Suppressor macrophage (primary cell): ENCODE results near the gene HIPK2.

Experiments used
- DNase-seq, 4 experiments: peaks; one replicate each; pipeline ENCODE4 v3.0.0-alpha.2; 2020 to 2022

The HIPK2 gene

DNA sequence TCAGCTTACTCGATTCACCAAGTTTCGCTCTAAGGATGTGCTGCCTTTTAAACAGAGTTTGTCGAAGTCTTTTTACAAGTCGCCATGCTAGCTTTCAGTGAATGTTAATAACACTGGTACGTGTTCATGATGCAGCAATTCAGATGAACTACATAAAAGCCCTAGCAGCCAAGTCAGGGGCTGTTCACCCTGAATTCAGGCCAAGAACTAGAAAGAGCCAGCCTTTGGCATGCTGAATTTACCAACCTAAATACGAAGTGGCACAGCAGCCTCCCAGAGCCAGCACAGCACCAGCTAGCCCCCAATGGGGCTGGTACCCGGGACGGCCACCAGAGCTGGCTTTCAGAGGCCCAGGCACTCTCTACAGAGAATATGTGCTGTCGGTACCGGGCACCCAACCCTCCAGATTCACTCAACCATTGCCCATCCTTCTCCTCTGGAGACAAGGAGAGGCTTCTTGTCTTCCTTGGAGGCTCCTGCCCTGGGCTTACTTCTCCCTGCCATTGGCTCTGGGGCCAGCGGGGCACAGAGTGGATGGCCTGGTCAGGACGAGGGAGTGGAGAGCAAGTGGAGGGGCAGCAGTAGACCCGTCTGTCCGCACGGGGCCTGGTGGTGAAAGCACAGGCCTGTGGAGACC, 64.2 kb downstream of the HIPK2 start:
- DNase-seq: no peak

DNA sequence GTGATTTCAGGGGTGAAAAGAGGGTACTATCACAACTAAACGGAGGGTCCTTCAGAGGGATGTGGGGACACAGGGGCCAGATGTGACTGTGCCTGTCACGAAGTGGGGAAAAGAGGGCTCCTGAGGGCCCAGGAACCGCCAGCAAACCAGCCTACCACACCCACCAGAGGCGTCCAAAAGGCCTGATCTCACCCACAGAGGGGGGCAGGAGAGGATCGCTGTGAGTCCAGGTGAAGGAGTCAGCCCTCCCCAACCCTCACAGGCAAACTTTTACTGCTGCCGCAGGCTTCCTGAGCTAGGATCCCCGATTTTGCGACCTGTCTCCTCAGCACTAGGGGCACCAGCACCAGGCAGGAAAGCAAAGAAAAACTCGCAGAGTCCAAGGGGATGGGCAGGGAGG, 64.7 kb downstream of the HIPK2 start:
- no peak for DNase-seq

DNA sequence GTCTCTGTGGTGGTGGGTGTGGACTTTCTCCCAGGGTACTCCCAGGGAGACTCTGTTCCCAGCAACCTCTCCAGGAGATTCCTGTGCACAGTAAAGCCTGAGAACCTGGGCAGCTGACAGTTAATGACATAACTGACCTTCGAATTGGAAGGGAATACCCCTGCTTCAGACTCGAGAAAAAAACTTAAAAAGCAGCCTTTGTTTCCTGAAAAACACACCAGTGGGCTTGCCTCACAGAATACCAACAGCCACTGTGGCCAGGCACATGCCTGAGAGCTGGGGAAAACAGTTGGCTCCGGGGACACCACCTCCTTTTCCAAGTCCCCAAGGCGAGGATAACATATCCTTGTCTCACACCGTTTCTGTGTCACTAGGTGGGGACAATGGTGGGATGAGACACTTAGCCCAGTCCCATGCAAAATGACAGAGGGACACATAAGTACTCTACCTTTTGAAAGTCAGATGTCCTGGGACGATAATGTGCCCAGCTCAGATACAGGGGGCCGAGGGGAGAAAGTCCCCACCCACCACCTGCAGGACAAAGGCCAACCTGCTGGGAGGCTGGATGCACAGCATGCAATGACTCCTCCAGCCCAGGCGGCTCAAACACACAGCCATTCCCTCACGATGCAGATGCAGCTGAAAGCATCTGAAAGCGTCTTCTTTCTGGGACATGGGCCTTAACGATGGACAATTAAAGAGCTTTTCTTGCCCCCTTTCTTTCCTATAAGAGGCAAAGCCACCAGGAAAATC, 65.6 kb downstream of the HIPK2 start:
- no peak for DNase-seq

DNA sequence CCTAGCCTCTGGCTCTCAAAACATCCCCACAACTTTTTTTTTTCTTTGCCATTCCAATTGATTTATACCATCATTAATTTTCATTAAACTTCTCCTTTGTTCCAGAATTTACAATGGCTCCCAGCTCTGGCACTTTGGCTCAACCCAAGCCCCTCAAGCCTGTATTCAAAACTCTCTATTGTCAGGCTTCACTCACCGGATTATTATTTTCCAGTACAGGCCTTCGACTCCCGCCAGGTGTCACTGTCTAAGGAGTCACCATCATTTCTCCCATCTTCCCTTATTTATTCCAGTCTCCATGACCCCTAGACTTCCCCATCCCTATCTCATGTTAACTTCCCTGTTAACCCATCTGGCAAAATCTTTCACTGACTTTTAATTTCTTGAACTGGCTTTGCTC, 67.8 kb downstream of the HIPK2 start:
- no peak for DNase-seq

DNA sequence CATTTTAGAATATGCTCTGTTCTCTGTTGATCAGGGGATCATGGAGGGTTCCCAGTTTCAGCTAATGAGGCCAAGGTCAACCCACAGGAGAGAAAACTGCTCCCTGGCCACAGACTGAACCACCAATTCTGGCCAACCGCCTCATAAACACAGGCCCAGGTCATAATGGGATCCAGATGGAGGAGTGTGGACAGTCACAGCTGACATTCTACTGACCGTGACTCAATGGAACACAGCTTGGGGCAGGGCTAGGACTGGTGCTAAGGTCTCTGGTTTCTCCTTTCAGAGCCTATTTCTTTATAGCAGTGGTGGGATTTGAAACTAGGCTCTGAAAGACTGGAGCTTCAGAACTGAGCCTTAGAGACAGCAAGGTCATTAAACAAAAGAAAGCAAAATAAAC, 68.3 kb downstream of the HIPK2 start:
- DNase-seq: no peak

DNA sequence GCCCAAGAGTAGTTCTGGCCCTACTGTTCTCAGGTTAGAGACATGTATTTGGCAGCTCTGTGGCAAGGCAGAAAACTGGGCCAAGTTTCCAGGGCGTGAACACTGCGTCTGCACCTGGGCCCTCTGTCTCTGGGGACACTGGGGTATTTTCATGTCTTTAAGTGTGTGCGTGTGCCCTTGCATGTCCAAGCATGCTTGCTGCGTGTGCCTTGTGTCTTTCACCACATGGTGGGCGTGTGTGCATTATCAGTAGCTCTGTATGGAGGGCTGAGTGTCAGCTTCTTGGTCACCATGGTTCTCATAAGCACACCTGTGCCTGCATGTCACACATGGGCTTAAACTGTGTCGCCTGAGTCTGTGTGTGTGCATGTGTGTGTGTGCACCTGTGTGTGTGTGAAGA, 69.3 kb downstream of the HIPK2 start:
- no peak for DNase-seq

DNA sequence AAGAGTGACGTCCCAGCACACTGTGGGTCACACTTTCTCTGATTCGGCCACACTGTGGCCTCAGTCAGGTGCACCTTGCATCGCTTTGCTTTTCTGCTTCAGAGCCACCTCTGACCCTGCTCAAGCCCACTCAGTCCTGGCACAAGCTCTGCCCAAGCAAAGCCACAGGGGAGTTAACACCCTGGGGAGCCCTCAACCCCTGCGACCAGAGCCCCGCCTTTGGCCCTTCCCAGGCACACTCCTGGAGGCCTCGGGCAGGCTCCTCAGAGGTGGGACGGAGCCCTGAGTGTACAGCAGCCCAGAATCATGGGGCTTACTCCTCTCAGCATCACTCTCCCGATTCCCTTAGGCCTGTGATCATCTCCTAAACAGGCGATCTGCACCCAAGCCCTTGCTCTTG, 71.0 kb downstream of the HIPK2 start:
- no peak for DNase-seq

DNA sequence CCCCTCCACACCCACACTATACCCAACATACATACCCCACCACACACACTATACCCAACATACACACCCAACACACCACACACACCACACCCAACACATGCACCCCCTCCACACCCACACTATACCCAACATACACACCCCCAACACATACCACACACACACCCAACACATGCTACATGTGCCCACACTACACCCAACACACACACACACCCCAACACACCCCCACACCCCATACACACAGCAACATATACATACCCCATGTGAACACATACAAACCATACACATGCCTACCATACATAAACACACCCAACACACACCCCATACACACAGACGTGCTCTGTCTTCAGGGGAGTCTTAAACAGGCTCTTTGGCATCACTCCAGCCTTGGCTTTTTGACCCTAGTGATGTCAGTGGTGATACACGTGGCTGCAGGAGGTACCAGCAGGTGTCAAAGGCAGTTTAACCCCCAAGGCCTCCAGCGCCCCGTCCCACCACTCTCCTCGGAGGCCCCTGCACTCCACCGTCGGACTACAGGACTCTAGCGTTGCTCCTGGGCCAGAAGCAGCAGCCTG, 73.4 kb downstream of the HIPK2 start:
- DNase-seq: no peak

DNA sequence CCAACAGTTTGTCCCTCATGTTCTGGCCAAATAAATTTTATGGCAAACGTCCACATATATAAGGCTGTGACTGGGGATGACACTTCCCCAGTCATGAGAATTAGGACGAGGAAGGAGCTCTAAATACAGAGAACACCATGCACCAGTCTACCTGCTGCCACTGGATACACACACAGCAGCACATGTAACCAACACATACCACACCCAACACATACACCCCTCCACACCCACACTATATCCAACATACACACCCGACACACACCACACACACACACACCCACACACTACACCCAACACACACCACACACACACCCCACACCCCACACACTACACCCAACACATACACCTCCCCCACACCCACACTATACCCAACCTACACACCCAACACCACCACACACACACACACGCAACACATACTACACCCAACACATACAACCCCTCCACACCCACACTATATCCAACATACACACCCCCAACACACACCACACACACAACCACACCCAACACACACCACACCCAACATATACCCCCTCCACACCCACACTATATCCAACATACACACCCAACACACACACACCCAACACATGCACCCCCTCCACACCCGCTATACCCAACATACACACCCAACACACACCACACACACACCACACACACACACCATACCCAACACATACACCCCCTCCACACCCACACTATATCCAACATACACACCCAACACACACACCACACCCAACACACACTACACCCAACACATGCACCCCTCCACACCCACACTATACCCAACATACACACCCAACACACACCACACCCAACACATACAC, 74.1 kb downstream of the HIPK2 start:
- peak in 1 of 4 experiments; percentile 14 for DNase-seq

DNA sequence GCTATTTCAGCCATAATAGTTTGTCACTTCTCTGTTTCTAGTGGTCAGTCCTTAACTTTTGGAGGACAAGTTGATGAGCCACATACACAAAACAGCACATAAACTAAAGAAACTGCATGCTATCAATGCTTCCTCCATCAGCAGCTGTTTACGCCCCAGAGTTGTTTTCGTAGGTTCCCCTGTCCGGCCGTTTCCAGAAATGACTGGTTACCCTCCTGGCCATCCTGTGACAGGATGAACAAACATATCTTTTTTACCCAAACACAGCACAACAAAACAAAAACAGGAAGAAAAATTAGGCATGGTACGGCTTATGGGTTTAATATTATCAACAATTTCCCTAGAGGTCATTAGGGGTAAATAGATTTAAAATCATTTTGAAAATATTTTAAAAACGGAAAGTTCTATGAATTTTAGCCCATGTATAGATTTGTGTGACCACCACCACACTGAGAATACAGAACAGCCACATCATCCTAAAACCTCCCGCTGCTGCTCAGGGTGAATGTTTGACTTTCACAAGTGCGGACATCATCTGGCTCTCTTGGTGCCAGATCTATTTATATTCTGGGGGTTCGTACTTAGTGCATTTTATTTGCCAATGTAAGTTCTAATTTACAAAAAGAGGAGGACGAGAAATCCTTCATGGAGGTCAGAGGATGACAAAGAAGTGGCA, 74.8 kb downstream of the HIPK2 start:
- DNase-seq: peak; percentile 57 to 76 (median 70)

DNA sequence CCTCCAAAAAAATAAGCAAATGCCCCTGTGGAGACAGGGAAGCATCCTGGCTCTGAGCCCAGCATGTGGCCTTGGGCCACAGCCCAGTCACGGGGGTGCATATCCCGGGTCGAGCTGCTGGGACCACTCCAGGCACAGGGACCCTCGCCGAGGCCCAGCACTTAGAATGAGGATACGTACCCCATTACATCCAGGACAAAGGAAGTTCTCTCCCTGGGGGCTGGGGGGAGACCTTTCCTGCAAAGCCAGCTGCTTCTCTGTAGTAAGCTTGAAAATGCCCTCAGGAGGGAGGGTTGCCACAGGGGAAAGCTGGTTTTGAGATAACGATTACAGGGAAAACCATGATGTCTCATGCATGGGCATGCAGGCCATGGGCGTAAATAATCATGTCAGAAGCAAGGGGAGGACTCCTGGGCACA, 75.5 kb downstream of the HIPK2 start:
- DNase-seq: no peak

DNA sequence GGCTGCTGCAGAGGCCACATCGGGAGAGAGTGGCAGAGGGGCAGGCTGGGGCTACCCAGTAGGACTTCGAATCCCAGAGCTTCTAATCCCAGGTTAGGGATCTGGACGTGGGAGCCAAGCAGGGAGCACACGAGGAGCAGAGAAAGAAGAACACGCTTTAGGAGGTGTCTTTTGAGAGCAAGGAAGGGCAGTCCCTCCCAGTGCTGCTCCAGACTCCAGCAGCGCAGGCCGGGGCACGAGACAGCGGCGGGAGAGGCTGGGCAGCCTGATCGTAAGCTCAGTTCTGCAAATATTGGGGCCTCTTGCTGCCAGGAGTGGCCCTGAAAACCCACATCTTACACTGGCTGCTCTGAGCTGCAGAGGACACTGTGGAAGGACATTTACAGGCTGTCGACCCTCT, 75.9 kb downstream of the HIPK2 start:
- no peak for DNase-seq

DNA sequence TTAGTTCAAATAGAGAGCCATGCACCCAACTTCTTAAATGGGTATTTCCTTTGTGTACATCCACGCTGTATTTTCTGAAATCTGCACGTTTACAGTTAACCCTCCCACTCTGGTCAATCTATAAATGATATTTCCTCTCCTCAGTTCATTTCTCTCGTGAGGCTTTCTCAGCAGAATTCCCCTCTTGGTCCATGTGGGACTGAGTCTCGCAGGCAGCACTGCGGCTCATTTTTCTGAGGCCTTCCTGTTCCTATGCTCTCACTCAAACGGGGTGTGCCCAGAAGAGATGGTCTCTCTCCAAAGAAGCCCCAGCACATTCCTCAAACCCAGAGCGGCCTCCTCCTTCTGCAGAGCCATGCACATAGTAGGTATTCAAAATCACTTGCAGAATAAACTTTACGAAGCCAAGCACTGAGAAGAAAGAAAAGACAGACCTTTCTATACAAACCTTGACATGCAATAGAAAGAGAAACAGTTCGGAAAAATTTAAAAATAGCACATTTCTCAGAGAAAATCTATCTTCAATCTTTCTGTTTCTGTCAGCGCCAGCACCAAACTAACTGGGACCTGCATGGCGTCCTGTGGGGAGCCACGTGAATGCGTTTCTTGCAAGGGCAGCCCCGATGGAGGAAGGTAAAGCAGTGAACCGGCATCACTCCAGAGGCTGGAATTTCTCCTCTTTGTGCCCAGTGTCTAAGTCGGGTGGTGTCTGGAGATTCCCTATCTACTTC, 77.1 kb downstream of the HIPK2 start:
- DNase-seq: no peak

DNA sequence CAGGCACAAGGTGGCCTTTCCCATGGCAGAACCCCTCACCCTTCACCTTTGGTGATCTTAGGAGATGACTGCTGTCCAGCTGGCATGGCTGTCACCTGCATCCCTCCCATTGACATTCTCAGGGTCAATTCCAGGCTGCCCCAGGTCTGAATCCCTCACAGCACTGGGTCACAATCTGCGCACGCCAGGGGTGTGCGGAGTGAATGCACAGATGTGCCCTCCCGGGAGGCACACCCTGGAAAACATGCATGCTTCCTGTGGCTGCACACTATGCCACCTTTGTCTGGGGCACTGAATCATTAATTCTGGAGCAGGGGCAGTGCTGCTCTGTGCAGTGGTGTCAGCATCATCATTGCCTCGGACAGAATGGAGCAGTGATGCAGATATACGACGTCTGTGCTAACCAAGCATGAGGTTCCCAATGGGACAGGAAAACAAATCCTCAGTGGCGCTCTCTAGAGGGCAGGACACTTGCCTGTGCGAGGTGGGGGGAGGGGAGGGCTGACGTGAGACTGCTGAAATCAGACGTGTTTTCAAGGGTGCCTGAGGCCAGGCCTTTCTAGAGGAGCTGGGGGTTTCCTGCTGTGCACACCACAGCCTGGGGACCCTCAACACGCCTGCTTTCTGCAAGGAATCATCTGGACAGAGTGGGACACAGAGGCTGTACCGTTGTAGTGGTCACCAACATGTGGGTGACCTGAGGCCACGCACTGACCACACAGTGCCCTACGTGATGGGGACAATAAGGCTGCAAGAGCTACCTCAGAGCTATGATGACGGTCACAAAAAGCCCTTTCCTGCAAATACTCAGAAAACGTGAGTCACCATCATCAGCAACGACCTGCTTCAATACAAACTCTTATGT, 77.9 kb downstream of the HIPK2 start:
- no peak for DNase-seq

DNA sequence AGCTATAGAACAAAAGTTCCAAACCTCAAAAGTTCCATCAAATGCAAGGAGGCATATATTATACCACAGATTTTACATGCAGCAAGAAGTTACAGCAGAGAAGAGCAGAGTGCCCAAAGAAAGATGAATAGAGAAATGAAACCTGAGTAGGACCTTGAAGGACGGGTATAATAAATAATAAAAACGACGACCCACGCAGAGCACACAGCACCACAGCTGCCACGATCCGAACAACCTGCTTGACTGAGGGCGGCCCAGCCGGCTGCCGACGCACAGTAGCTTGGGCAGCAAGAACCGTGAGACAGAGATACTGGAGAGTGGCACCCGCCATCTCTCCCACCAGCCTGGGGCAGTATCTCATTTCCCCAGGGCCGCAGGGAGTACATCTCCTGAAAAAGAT, 79.0 kb downstream of the HIPK2 start:
- DNase-seq: no peak

DNA sequence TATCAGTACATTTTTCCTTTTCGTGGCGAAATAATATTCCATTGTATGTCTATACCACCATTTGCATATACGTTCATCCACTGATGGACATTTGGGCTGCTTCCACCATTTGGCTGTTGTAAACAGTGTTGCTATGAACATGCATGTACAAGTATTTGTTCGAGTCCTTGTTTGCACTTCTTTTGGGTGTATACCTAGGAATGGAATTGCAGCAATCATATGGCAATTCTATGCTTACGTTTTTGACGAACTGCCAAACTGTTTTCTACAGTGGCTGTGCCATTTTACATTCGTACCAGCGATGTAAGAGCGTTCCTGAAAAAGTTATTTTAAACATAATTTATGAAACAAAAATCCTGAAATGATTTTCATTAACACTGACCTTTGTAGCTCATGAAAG, 79.5 kb downstream of the HIPK2 start:
- no peak for DNase-seq

DNA sequence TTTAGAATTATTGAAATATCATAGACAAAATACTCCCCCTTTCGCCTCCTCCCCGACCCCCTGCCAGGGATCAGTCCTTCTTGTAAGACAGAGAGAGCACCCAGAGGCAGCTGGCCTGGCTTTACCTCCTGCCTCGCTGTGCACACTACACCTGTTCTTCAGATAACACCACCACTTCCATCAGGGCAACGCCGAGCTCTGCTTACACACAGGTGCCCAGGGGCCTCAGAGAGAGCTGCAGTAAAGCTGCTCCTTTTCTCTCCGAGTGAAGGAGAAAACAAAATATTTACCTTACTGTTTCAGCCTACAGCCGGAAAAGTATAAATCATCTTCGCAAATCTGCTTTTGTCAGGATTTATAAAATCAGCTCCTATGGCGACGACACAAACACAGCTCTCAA, 80.7 kb downstream of the HIPK2 start:
- no peak for DNase-seq

DNA sequence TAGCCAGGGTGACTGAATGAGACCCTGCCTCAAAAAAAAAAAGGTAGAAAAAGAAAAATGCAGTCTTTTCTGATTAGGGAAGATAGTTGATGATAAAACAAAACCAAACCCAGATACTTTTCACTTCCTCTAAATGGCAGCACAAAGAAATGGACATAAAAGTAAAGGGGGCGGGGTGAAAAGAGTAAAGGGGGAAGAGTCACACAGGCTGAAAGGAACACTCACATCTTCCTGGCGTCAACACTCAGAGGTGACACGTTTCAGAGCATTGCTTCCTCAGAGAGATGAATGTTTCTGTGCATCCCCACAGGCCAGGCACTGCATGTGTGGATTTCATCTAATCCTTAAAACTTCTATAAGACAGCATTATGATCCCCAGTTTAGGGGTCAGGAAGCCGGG, 81.2 kb downstream of the HIPK2 start:
- DNase-seq: peak; percentile 51 to 77 (median 62)

DNA sequence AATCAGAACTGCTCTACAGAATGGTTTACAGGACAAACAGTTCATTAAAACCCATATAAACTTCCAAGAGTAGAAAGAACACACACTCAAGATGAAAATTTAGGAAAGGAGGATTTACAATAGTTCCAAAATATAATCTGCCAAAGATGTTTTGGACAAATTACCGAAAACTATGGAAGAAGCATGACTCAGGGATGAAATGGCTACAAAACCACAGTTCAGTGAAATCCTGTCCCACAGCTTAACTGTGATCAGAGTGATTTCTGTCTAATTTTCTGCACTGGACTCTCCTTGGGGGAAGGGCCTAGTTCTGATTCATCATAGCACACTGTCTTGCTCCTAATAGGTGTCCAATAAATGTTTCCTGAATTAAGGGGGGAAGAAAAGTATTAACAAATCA, 82.2 kb downstream of the HIPK2 start:
- DNase-seq: no peak

DNA sequence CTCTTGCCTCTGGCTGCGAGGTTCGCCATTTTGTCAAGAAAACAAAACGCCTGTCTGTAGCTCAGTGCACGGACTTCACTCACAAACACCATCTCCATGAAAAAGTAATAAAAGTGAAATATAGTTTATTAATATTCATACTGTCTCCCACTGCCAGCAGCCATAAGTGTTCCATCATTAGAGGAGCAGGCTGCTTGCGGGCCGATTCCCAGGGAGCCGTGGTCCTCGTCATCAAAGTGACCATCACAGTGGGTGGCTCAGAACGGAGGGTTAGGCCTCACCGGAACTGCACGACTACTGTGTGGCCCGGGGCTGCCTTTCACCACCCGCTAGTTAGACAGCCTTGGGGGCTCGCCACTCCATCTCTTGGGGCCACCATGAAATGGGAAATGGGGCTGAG, 82.7 kb downstream of the HIPK2 start:
- DNase-seq: no peak

DNA sequence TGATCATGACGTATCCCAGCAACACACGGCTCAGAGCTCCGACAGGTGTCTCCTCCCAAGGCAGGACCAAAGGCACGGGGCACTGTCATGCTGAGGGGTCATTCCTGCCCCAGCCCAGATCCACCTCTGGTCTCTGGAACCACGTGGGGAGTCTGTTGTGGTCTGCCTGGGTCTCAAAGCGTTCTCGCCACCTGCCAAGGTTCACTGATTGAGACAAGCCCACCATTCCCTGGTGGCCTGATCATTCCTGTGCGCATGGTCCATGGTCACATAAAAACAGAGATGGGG, 83.5 kb downstream of the HIPK2 start:
- DNase-seq: no peak
